Measurements from ENCODE around the gene SLC26A1.
"Not testable (repeated sequence)": the region's sequence is repeated elsewhere in the genome, so short reads cannot be mapped to it uniquely, and the experiment has no call there.

Gene SLC26A1

GRCh38 chr4:985123-985830 is 7.9 kb downstream of the SLC26A1 start:
- DNase-seq (ENCODE audit: low read depth): peak; percentile 63

DNA sequence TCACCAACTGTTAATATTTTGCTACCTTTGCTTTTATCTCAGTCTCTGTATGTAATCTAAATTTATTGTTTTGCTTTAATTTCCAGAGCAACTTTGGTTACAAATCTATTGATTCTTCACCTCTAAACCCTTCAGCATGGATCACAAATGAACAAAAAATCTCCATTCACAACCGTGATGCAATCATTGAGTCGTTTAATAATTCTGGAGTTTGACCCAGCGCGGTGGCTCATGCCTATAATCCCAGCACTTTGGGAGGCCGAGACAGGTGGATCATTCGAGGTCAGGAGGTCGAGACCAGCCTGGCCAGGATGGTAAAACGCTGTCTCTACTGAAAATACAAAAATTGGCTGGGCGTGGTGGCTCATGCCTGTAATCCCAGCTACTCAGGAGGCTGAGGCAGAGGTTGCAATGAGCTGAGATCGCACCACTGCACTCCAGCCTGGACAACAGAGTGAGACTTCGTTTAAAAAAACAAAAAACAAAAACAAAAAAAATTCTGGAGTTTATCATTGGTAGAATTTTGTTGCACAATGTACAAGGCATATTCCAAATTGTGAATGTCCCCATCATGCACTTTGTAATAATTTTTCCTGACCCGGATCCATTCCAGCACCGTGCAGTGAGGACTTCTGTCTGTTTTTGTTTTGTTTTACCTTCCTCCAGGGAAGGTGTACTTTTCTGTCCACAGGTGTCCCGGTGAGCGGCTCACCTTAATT is 8.7 kb downstream of the SLC26A1 start:
- no peak for DNase-seq (ENCODE audit: low read depth)

DNA sequence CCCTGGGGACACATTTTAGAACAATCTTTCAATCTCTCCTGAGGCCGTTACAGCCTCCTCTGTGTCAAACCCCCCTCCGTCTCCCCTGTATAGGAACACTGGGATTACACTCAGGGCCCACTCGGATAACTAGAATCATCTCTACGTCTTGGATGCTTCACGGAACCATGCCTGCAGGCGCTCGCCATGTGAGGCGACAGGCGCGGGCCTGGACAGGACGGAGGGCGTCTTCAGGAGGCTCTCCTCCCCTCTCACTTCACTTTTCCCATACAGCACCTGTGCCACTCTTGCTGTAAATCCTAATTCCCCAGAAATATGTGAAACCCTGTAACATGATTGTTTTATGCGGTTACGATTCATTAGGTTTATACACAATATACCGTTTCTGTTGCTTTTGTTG is 10.4 kb downstream of the SLC26A1 start:
- DNase-seq (ENCODE audit: low read depth): no peak

- DNase-seq (ENCODE audit: low read depth): no peak
Observed at GRCh38 chr4:982291-982690, 10.9 kb downstream of the SLC26A1 start.

DNA sequence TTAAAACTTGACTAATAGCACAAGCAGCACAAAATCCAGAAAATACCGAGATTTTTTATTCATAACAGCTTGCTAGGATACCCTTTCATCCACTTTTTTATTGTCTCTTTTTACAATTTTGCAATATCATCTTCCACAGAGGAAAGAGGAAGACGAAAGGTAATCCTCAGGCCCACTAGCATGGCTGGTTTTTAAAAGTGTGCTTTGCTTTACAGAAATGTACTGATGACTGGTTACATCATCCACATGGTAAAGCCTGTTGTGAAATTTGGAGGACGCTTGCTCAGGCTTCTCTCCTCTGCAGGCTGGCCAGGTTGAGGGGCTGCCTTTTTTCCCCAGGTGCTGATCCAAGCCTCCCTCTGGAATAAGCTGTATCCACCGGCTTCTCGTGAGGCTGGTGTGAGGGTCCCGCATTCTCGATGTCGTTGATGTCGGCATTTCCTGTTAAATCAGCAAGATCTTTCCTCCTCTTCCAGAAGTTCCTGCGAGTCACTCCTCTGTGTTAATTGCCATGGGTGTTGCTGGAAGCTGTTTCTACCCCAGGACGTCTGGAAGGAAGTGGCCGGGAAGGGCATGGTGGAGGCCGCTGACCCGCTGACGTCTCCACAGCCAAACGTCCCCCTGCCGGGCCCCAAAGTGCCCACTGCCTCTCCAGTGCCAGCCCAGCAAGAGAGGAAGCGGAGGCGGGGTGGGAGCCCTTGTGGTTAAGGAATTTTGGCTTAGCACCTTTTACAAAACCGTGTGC is 14.1 kb downstream of the SLC26A1 start:
- no peak for DNase-seq (ENCODE audit: low read depth)

DNA sequence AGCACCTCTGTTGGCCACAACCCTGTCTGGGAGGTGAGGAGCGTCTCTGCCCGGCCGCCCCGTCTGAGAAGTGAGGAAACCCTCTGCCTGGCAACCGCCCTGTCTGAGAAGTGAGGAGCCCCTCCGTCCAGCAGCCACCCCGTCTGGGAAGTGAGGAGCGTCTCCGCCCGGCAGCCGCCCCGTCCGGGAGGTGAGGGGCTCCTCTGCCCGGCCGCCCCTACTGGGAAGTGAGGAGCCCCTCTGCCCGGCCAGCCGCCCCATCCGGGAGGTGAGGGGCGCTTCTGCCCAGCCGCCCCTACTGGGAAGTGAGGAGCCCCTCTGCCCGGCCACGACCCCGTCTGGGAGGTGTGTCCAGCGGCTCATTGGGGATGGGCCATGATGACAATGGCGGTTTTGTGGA is 17.2 kb downstream of the SLC26A1 start:
- not testable (repeated sequence) for DNase-seq (ENCODE audit: low read depth)

GRCh38 chr4:974668-975067 is 18.5 kb downstream of the SLC26A1 start:
- DNase-seq (ENCODE audit: low read depth): no peak

DNA sequence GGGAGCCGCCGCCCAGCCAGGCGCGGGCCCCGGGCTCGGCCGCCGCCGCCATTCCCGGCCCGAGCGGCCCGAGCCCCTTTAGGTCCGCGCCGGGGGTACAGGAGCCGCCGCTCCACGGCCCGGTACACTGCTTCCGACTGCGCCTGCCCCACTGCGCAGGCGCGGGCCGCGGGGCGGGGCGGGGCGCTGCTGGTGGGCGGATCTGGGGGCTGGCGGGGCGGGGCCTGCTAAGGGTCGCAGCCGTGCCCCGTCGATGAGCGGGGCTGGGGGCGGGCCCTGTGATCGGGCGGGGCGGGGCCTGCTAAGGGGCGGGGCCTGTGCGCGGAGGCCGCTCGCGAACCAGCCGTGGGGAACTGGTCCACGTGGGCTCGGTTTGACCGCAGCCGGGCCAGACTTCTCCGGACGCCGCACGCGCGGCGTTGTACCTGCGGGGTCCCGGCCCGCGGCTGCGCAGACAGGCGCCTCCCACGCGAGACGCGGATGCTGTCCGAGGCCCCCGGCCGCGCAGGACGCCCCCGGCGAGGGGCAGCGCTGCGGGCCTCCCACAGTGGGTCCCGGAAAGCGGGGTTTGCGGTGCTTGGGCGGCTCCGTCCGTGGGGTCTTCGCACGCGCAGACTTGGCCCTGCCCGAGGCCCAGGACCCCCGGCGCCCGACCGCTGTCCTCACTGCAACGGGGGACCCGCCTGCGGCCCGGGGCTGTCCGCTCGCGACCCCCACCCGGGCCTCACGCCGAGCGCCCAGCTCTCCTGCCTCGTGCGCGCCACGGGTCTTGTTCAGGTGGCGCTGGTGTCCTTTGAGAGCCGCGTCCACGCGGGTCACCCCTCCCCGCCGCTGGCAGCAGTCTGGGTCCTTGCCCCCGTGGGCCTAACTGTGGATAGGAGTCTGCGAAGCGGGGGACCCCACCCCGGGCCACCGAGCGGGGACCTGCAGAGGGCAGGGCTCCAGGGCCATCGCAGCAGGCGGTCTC is 19.5 kb downstream of the SLC26A1 start, which contains the start of gene DGKQ:
Gene DGKQ (minus strand): TSS at position 139 of the 967 bp plus-strand sequence. CDS start 87 bp downstream, at position 52.
- peak; percentile 82 for DNase-seq (ENCODE audit: low read depth)

GRCh38 chr4:972651-973424 is 20.4 kb downstream of the SLC26A1 start:
- peak; percentile 78 for DNase-seq (ENCODE audit: low read depth)

- no peak for DNase-seq (ENCODE audit: low read depth)
Observed at GRCh38 chr4:971666-972500, 21.3 kb downstream of the SLC26A1 start.

GRCh38 chr4:970854-971520 is 22.2 kb downstream of the SLC26A1 start:
- no peak for DNase-seq (ENCODE audit: low read depth)

GRCh38 chr4:970046-970745 is 23.0 kb downstream of the SLC26A1 start:
- no peak for DNase-seq (ENCODE audit: low read depth)

GRCh38 chr4:968621-969394 is 24.4 kb downstream of the SLC26A1 start:
- no peak for DNase-seq (ENCODE audit: low read depth)

DNA sequence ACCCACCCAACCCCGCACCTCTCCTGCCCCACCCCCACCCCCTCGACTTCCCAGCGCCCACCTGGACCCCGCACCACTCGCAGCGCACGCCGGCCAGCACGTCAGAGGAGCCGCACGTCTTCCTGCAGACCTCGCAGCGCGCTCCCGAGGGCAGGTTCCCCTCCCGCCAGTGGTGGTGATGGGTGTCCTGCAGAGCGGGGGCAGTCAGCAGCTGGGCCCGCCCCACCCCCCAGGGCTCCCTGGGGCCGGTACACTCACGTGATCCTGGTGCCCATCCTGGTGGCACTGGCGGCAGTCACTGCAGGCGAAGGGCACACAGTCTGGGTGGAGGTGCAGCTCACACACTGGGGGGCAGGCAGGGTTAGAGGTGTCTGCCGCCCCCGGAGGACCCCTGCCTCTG is 25.0 kb downstream of the SLC26A1 start:
- no peak for DNase-seq (ENCODE audit: low read depth)

GRCh38 chr4:967113-968104 is 25.8 kb downstream of the SLC26A1 start:
- no peak for DNase-seq (ENCODE audit: low read depth)

GRCh38 chr4:966266-967112 is 26.7 kb downstream of the SLC26A1 start:
- no peak for DNase-seq (ENCODE audit: low read depth)
